ENCODE results near the gene TBRG1.

TBRG1 gene

DNA sequence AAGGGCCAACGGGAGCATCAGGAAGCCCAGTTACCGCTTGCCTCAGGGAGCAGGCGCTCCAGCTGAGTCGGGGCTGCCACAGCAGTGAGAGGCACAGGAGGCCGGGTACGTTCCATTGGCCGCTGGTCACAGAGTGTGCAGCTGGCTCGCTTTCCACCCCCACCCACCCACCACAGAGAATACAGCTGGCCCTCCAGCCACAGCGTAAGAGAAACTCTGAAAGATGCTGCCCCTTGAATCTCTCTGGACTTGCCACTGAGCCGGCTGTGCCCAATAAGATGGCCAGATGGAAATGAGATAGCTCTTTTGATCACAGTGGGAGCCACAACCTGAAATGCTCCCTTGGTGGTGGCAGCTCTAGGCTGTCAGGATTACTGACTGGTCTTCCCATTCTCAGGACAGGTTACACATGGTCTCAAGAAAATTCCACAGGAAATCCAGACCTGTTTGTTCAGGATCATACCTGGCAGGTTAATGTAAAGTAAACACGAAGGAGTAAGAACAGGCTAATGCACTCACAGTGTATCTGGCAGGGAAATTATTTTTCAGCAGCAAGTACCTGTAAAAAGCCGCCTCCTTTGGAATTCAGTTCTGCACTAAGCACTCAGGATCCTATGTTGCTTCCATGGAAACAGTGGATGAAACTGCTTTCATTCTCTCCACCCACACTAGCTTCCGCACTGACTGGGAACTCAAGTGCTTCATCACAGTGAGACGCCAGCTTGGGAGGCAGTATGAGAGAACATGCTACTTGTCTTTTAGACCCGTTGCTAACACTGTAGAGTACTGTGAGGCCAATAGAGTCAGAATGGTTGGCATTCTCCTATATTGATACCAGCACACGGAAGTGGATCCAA lies 34.3 kb downstream of the TBRG1 start:
- H3K27ac ChIP-seq = no peak overlapping the region
- H3K9ac ChIP-seq = no peak overlapping the region
- no peaks in the 10 kb centered on the region for H3K27me3 ChIP-seq (ENCODE audit: insufficient read depth, low read depth)
- H3K36me3 ChIP-seq (ENCODE audit: insufficient read depth) = no peaks in the 10 kb centered on the region
- no peaks in the 10 kb centered on the region for H3K79me2 ChIP-seq (ENCODE audit: insufficient read depth, low read depth)
- H3K4me1 ChIP-seq (ENCODE audit: low read depth, poor library complexity, severe bottlenecking) = no peaks in the 10 kb centered on the region
- H3K4me3 ChIP-seq (IDR thresholded peaks at IDR 0.05; ENCODE audit: insufficient read depth, low read depth, low read length) = no peak overlapping the region
- H2AFZ ChIP-seq (ENCODE audit: low read depth) = no peak overlapping the region
- H4K20me1 ChIP-seq (ENCODE audit: insufficient read depth) = no peaks in the 10 kb centered on the region
- H3K4me2 ChIP-seq = no peak overlapping the region
- TF ChIP-seq, protein P1, sequence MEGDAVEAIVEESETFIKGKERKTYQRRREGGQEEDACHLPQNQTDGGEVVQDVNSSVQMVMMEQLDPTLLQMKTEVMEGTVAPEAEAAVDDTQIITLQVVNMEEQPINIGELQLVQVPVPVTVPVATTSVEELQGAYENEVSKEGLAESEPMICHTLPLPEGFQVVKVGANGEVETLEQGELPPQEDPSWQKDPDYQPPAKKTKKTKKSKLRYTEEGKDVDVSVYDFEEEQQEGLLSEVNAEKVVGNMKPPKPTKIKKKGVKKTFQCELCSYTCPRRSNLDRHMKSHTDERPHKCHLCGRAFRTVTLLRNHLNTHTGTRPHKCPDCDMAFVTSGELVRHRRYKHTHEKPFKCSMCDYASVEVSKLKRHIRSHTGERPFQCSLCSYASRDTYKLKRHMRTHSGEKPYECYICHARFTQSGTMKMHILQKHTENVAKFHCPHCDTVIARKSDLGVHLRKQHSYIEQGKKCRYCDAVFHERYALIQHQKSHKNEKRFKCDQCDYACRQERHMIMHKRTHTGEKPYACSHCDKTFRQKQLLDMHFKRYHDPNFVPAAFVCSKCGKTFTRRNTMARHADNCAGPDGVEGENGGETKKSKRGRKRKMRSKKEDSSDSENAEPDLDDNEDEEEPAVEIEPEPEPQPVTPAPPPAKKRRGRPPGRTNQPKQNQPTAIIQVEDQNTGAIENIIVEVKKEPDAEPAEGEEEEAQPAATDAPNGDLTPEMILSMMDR (conservative IDR thresholded peaks at IDR 0.05; ENCODE audit: low read depth, low read length) = no peak

DNA sequence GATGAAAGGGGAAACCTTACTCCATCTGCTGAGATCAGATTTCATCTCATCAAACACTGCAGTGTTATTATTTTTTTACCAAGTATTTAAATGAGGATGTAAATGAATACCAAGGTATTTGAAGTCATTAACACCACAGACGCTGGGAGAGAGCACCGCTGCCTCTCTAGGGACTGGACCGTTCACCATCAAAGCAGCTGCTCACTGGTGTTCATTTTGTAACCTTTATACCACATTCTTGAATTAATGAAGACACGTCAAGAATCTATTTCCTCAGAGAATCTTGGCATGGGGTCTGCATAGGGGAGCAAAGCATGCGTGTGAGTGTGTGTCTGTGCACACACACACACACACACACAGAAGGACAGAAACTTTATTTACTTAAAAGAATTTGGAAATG lies 35.2 kb downstream of the TBRG1 start:
- Histone ChIP-seq H2AFZ (ENCODE audit: low read depth) (no peak overlapping the region), H4K20me1 (ENCODE audit: insufficient read depth) (no peaks in the 10 kb centered on the region), H3K36me3 (ENCODE audit: insufficient read depth) (no peaks in the 10 kb centered on the region), H3K27ac (no peak overlapping the region), H3K27me3 (ENCODE audit: insufficient read depth, low read depth) (no peaks in the 10 kb centered on the region), H3K9ac (no peak overlapping the region), H3K4me1 (ENCODE audit: low read depth, poor library complexity, severe bottlenecking) (no peaks in the 10 kb centered on the region), H3K4me2 (no peak overlapping the region), H3K4me3 (IDR thresholded peaks at IDR 0.05; ENCODE audit: insufficient read depth, low read depth, low read length) (no peak overlapping the region), H3K79me2 (ENCODE audit: insufficient read depth, low read depth) (no peaks in the 10 kb centered on the region)
- TF ChIP-seq, protein P1 (conservative IDR thresholded peaks at IDR 0.05; ENCODE audit: low read depth, low read length) = no peak

DNA sequence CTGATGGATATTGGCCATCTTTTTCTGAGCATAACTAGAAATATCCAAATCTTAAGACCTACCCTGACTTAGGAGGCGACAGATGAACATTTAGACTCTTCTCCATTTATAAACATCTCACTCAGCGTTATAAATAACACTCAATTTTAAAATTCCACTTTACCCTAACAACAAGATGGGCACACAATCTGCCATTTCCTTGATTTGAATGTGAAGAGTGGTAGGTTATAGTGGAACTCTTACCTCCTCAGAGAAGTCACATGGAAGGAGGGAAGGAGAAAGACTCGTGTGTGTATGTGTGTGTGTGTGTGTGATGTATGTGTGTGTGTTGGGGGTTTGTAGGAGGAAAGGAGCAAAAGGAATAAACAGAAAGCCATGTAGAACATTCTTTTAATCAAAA lies 35.8 kb downstream of the TBRG1 start:
- Histone ChIP-seq H3K27ac (no peak overlapping the region), H2AFZ (ENCODE audit: low read depth) (no peak overlapping the region), H3K4me3 (IDR thresholded peaks at IDR 0.05; ENCODE audit: insufficient read depth, low read depth, low read length) (no peak overlapping the region)

DNA sequence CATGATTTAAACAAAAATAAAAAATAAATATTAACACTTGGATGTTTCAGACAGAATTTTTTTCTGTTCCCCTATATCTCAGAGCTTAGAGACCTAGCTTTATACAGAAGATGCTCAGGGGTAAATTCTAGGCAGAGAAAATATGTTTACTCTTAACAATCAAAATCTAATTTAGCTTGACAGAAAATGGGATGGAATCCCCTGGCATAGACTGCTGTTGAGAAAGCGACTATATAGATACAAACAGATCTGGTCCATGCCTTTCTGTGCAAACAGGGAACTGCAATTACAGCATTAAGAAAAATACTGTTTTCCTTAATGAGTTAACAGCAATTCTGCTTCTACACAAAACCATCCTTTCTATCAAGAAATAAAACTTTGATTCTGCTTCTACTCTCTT lies 36.3 kb downstream of the TBRG1 start:
- no peak overlapping the region for H3K4me3 ChIP-seq (IDR thresholded peaks at IDR 0.05; ENCODE audit: insufficient read depth, low read depth, low read length)
- no peaks in the 10 kb centered on the region for H3K36me3 ChIP-seq (ENCODE audit: insufficient read depth)
- no peak overlapping the region for H3K27ac ChIP-seq
- H3K27me3 ChIP-seq (ENCODE audit: insufficient read depth, low read depth) = no peaks in the 10 kb centered on the region
- TF ChIP-seq, protein P1 (conservative IDR thresholded peaks at IDR 0.05; ENCODE audit: low read depth, low read length) = no peak
- no peaks in the 10 kb centered on the region for H4K20me1 ChIP-seq (ENCODE audit: insufficient read depth)
- H3K79me2 ChIP-seq (ENCODE audit: insufficient read depth, low read depth) = no peaks in the 10 kb centered on the region
- H3K4me1 ChIP-seq (ENCODE audit: low read depth, poor library complexity, severe bottlenecking) = no peaks in the 10 kb centered on the region
- H3K4me2 ChIP-seq = no peak overlapping the region
- H2AFZ ChIP-seq (ENCODE audit: low read depth) = no peak overlapping the region
- no peak overlapping the region for H3K9ac ChIP-seq

More for the DNA sequence above, 35.8 kb downstream of the TBRG1 start:
- Histone ChIP-seq H3K79me2 (ENCODE audit: insufficient read depth, low read depth) (no peaks in the 10 kb centered on the region), H3K4me1 (ENCODE audit: low read depth, poor library complexity, severe bottlenecking) (no peaks in the 10 kb centered on the region), H3K27me3 (ENCODE audit: insufficient read depth, low read depth) (no peaks in the 10 kb centered on the region), H4K20me1 (ENCODE audit: insufficient read depth) (no peaks in the 10 kb centered on the region), H3K4me2 (no peak overlapping the region), H3K9ac (no peak overlapping the region), H3K36me3 (ENCODE audit: insufficient read depth) (no peaks in the 10 kb centered on the region)
- TF ChIP-seq, protein P1 (conservative IDR thresholded peaks at IDR 0.05; ENCODE audit: low read depth, low read length) = no peak

Data from KMS-11 (cell line).